SKM-1 (cell line): ENCODE results near the gene RNF34.

Source experiments
- DNase-seq: peaks from one replicate; lab custom pipeline; 2025; ENCODE audit not compliant: unreplicated experiment; lab: John Stamatoyannopoulos, UW

The RNF34 gene

GRCh38 chr12:121465921-121466793, 66.2 kb downstream of the RNF34 start:
- no peak for DNase-seq

GRCh38 chr12:121466794-121467637, 67.1 kb downstream of the RNF34 start:
- DNase-seq, result no peak

GRCh38 chr12:121467638-121468498, 68.0 kb downstream of the RNF34 start:
- no peak for DNase-seq

- no peak for DNase-seq
Observed at GRCh38 chr12:121468499-121468801, 68.5 kb downstream of the RNF34 start.

- DNase-seq, result no peak
Observed at GRCh38 chr12:121470751-121471150, 70.8 kb downstream of the RNF34 start.

GRCh38 chr12:121472150-121472905, 72.4 kb downstream of the RNF34 start:
- DNase-seq, result no peak
